Fibroblast of pulmonary artery (primary cell): Measurements from ENCODE around the gene LSP1.

Experiments used
- DNase-seq: peaks from one replicate; pipeline ENCODE4 v3.0.0-alpha.2; 2010; ENCODE audit warnings: low read depth
- H3K4me3 ChIP-seq: replicated peaks from 2 replicates; pipeline ENCODE4 v1.5.1; 2011; ENCODE audit warnings: low read depth, mild to moderate bottlenecking, control low read depth, low read length, moderate library complexity
- CTCF ChIP-seq: IDR thresholded peaks from 2 replicates; pipeline ENCODE4 v1.5.1; 2011; ENCODE audit warnings: mild to moderate bottlenecking, control low read depth, low read length, inconsistent platforms; ENCODE audit errors: missing control alignments

Gene LSP1

GRCh38 chr11:1853376-1854131, 670 bp downstream of the LSP1 start:
- TF ChIP-seq CTCF: no peak
- no peak for DNase-seq

GRCh38 chr11:1854132-1854948, 1.5 kb downstream of the LSP1 start:
- DNase-seq: no peak
- TF ChIP-seq CTCF: no peak
- no peak overlapping the region for H3K4me3 ChIP-seq

More at GRCh38 chr11:1853376-1854131, 670 bp downstream of the LSP1 start:
- H3K4me3 ChIP-seq: no peak overlapping the region

GRCh38 chr11:1854949-1855885, 2.3 kb downstream of the LSP1 start:
- TF ChIP-seq CTCF: no peak
- H3K4me3 ChIP-seq: no peak overlapping the region
- DNase-seq: no peak

- no peak for TF ChIP-seq CTCF
- H3K4me3 ChIP-seq: no peak overlapping the region
- DNase-seq: no peak
These were observed 3.0 kb downstream of the LSP1 start for GRCh38 chr11:1855886-1856265.

GRCh38 chr11:1856306-1857005, 3.6 kb downstream of the LSP1 start:
- no peak for DNase-seq
- H3K4me3 ChIP-seq: no peak overlapping the region
- TF ChIP-seq CTCF: no peak

GRCh38 chr11:1857064-1857463, 4.2 kb downstream of the LSP1 start:
- TF ChIP-seq CTCF: no peak
- DNase-seq: no peak
- no peak overlapping the region for H3K4me3 ChIP-seq
